Neural crest cell (in vitro differentiated cells): ENCODE data around the gene FSD2. TPM values are rescaled to one million over a fixed set of nuclear protein-coding genes. Genes with fewer than 3 reads are reported as not detected.

Experiments used
- DNase-seq: peaks from one replicate; pipeline ENCODE4 v3.0.0; 2021; ENCODE audit warnings: low read depth, mixed read lengths, low spot score
- H3K27ac Mint-ChIP-seq: one replicate; pipeline ENCODE4 v1.8.0; 2021; ENCODE audit warnings: mild to moderate bottlenecking, mixed read lengths; ENCODE audit not compliant: unreplicated experiment
- H3K27me3 Mint-ChIP-seq: 2 replicates; pipeline ENCODE4 v1.8.0; 2021; ENCODE audit warnings: low read depth, mild to moderate bottlenecking, mixed read lengths
- H3K36me3 Mint-ChIP-seq: 2 replicates; pipeline ENCODE4 v1.8.0; 2021; ENCODE audit warnings: low read depth, mild to moderate bottlenecking, mixed read lengths
- H3K4me1 Mint-ChIP-seq: 2 replicates; pipeline ENCODE4 v1.8.0; 2021; ENCODE audit warnings: mixed read lengths
- H3K4me3 Mint-ChIP-seq: one replicate; pipeline ENCODE4 v1.8.0; 2021; ENCODE audit warnings: mild to moderate bottlenecking, mixed read lengths
- H3K9me3 Mint-ChIP-seq: 2 replicates; pipeline ENCODE4 v1.8.0; 2021; ENCODE audit warnings: mixed read lengths
- CTCF ChIP-seq: fragments of 200-600 bp; sonication (generic); conservative IDR thresholded peaks from 2 replicates; pipeline ENCODE4 v1.5.0; 2021; ENCODE audit warnings: antibody characterized with exemption, mild to moderate bottlenecking
- total RNA-seq: library from RNA; stranded (reverse); gene quantifications from 2 replicates; pipeline ENCODE4 v1.2.1, GENCODE V29; 2021

FSD2 gene
- total RNA-seq, 1 donor from 2014 or later, result not detected

DNA sequence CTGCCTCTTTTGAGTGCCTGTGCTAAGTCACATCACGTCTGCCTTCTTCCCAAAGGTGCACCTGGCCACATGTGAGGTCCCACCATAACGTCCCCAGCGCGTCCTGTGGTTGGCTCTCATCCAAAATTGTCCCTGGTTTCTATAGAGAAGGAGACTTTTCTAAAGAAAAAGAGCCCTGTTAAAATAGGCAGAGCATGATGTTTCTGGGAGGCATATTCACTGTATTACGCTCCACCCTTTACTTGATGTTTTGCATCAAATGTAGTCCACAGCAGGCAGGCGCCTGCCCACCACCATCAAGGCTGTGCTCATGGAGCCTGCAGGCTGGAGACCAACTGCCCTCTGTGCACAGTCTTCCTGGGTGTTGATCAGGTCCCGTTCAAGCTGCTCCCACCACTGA is 39.8 kb upstream of the FSD2 start:
- H3K4me1 Mint-ChIP-seq, result peaks cover 17% of the 10 kb centered on the region
- no peak overlapping the region for H3K27ac Mint-ChIP-seq
- H3K9me3 Mint-ChIP-seq, result no peaks in the 10 kb centered on the region
- no peak overlapping the region for H3K4me3 Mint-ChIP-seq
- no peaks in the 10 kb centered on the region for H3K27me3 Mint-ChIP-seq
- H3K36me3 Mint-ChIP-seq, result peaks cover 7% of the 10 kb centered on the region
- TF ChIP-seq CTCF, result no peak
- no peak for DNase-seq

GRCh38 chr15:82843566-82843965 is 37.7 kb upstream of the FSD2 start:
- no peak for TF ChIP-seq CTCF
- H3K9me3 Mint-ChIP-seq, result no peaks in the 10 kb centered on the region
- H3K4me3 Mint-ChIP-seq, result no peak overlapping the region
- H3K27me3 Mint-ChIP-seq, result no peaks in the 10 kb centered on the region
- H3K36me3 Mint-ChIP-seq, result peaks cover 15% of the 10 kb centered on the region
- no peak for DNase-seq
- H3K27ac Mint-ChIP-seq, result no peak overlapping the region
- no peaks in the 10 kb centered on the region for H3K4me1 Mint-ChIP-seq

DNA sequence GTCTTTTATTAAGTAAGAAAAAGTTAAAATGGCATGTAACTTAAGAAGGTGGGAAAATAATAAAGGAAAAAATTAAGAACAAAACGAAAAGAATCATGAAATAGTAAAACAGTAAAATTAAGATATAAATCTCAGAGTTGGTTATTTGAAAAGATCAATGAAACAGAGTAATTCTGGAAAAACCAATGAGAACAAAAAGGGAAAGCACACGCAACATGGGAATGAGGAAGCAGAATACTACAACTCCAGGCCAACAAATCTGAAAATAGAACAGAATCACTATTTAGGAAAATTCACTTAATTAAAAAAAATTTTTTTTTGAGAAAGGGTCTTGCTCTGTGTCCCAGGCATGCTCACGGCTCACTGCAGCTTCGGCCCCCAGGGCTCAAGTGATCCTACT is 34.3 kb upstream of the FSD2 start:
- DNase-seq, result no peak
- no peak overlapping the region for H3K4me3 Mint-ChIP-seq
- H3K4me1 Mint-ChIP-seq, result no peaks in the 10 kb centered on the region
- no peak overlapping the region for H3K27ac Mint-ChIP-seq
- TF ChIP-seq CTCF, result no peak
- no peaks in the 10 kb centered on the region for H3K9me3 Mint-ChIP-seq
- no peaks in the 10 kb centered on the region for H3K27me3 Mint-ChIP-seq
- peaks cover 25% of the 10 kb centered on the region for H3K36me3 Mint-ChIP-seq

DNA sequence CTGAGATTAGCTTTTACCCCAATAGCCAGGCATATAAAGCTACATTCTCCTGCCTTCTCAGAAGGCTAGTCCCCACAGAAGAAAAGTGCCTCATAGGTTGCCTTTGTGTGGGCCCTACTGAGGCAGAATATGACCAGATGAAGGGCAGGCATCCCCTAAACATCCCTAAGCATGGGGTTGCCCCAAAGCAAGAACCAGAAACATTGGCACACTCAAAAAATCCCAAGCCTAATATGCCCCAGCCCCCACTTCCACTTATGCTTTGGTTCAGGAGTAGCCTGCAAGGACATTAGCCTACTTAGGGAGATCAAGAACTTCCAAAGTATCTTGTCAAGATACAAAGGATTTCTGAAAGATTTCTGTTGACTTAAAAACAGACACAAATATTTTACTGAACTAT is 33.3 kb upstream of the FSD2 start:
- DNase-seq, result no peak
- TF ChIP-seq CTCF, result no peak
- Mint-ChIP-seq H3K4me1 (no peaks in the 10 kb centered on the region), H3K27me3 (no peaks in the 10 kb centered on the region), H3K27ac (no peak overlapping the region), H3K36me3 (peaks cover 26% of the 10 kb centered on the region), H3K9me3 (no peaks in the 10 kb centered on the region), H3K4me3 (no peak overlapping the region)

DNA sequence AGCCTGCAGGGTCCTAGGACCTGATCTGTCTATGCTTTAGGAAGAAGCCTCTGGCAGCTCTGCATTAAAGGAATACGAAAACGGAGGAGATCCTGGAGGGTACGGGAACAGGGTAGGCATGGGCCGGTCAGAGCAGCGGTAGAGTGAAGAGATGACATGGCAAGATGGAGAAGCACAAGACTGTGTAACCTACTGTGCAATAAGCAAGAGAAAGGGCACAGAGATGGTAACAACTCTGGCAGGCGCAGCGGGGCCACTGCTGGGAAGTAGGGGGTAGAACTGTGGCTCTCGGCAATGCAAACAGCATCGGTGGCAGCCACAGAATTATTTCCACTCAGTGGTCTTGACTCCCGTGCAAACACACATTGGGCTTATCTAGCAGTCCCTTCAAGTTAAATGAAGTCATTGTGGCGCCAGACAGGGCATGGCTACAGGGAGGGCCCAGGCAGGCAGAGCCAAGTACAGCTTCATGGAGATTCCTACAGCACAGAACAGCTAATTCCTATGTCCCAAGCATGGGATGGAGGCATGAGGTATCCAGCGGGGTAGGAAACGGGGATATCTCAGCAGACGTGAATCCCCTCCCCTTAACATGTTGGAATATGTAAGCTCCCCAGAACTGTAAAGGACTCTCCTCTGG is 32.3 kb upstream of the FSD2 start:
- DNase-seq, result no peak
- Mint-ChIP-seq H3K9me3 (no peaks in the 10 kb centered on the region), H3K36me3 (peaks cover 31% of the 10 kb centered on the region), H3K27ac (peak overlapping the region; percentile 74), H3K4me3 (no peak overlapping the region), H3K27me3 (no peaks in the 10 kb centered on the region), H3K4me1 (no peaks in the 10 kb centered on the region)
- TF ChIP-seq CTCF, result no peak
